Renal cortex interstitium (tissue), 11 donors: ENCODE measurements around the gene CALN1. TPM values are rescaled to one million over a fixed set of nuclear protein-coding genes. Genes with fewer than 3 reads are reported as not detected.
A peak's percentile ranks its signal among the peaks of the same experiment; 100 is the strongest.
"Not testable (repeated sequence)": the region's sequence is repeated elsewhere in the genome, so short reads cannot be mapped to it uniquely, and the experiment has no call there.

Experiments used
- DNase-seq, 11 donors: peaks; one replicate each; pipeline ENCODE4 v3.0.0-alpha.2; 2013; ENCODE audit warnings: low read depth in 9 of 11, low spot score in 4 of 11; ENCODE audit errors: extremely low read depth in 1 of 11
- polyA plus RNA-seq, 3 donors: library from polyadenylated mRNA; unstranded; fragments of 120-200 nt; gene quantifications; one replicate each; pipeline ENCODE4 v1.2.1, GENCODE V29; 2013; ENCODE audit not compliant: insufficient read length in 3 of 3

CALN1 gene
- polyA plus RNA-seq, 3 donors, result 0.47 to 1.3 (median 1.00) TPM

GRCh38 chr7:71753956-71754664 is 658.0 kb downstream of the CALN1 start:
- peak in 5 of 11 donors; percentile 15 to 28 (median 21) for DNase-seq

DNA sequence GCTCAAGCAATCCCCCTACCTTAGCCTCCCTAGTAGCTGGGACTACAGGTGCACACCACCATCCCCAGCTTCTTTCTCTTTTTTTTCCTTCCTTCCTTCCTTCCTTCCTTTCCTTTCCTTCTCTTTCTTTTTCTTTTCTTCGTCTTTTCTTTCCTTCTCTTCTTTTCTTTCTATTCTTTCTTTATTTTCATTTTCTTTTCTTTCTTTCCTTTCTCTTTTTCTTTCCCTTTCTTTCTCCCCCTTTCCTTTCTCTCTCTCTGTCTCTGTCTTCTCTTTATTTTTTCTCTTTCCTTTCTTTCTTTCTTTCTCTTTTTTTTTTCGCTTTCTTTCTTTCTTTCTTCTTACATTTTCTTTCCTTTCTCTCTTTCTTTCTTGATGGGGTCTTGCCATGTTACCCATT is 658.9 kb downstream of the CALN1 start:
- no peak for DNase-seq

DNA sequence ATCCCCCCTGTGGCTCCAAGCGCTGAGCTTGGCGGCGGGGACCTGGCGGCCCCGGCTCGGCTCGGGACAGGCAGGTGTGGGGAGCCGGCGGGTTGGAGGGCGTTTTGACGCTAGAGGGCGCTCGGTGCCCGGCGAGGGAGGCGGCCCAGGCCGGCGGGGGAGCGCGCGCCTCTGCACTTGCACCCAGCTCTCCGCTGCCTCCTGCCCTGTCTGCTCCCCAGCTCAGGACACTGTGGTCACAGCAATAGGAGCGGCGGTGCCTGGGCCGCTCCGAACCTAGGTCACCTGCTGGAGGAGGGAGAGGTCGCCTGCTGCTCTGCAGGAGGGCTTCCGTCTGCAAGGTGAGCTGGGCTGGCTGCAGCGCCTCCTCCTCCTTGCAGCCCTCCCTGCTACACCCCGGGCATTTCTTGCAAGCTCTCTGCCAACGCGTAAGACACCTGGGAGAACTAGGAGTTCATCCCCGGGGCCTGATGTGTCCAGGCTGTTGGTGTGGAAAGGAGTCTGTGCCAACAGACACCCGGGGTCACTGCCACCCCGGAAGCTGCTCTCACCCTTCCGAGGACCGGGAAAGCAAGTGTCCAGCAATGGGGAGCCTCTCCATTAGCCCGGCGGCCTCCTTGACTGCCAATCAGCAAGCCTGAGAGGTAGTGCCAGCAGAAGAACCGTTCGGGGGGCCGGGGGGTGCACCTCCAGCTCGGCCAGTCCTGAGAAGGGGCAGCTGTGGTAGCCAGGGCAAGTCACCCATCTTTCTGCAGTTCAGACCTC is 659.8 kb downstream of the CALN1 start:
- DNase-seq, result peak in 5 of 11 donors; percentile 26 to 49 (median 27)

- no peak for DNase-seq
Observed at GRCh38 chr7:71750290-71750689, 661.8 kb downstream of the CALN1 start.

DNA sequence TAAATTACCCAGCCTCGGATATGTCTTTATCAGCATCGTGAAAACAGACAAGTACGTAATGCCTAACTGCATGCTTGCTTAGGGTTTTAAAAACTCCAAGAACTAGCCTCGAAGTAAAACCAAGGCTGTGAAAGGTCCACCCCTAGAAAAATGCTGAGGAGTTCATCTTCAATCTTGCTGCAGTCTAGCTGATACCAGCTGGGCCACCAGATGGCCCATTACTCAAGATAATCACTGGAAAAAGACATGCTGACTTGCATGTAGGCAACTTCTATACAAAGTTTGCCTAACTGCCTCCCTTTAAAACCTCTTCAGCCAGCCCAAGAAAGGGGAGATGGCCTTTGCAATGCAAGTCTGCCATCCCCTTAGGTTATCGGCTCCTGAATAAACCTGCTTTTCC is 666.1 kb downstream of the CALN1 start:
- DNase-seq, result no peak

DNA sequence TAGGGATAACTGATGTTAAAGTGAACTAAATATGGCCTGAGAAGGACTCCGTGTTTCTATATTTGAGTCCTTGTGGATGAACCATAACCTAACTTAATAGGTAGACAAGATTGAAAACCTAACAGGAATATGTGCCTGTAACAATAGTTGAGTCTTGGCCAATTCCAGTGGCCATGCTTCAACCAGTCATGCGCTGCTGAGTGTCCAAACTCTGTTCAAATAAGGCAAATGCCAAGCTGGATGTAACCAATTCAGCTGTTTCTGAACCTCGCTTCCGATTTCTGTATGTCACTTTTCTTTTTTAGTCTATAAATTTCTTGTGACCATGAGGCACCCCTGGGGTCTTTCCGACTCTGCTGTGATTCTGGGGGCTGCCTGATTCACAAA is 672.0 kb downstream of the CALN1 start:
- DNase-seq, result no peak

- DNase-seq, result no peak
Observed at GRCh38 chr7:71739520-71740173, 672.5 kb downstream of the CALN1 start.

DNA sequence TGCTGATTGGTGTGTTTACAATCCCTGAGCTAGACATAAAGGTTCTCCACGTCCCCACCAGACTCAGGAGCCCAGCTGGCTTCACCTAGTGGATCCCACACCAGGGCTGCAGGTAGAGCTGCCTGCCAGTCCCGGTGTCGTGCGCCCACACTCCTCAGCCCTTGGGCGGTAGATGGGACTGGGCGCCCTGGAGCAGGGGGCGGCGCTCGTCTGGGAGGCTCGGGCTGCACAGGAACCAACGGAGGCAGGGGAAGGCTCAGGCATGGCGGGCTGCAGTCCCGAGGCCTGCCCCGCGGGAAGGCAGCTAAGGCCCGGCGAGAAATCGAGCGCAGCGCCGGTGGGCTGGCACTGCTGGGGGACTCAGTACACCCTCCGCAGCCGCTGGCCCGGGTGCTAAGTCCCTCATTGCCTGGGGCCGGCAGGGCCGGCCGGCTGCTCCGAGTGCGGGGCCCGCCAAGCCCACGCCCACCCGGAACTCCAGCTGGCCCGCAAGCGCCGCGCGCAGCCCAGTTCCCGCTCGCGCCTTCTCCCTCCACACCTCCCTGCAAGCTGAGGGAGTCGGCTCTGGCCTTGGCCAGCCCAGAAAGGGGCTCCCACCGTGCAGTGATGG is 674.1 kb downstream of the CALN1 start:
- DNase-seq, result not testable (repeated sequence)

GRCh38 chr7:71735961-71736556 is 676.1 kb downstream of the CALN1 start:
- peak; percentile 61 to 83 (median 74) for DNase-seq

GRCh38 chr7:71733107-71733870 is 678.8 kb downstream of the CALN1 start:
- peak; percentile 65 to 85 (median 73) for DNase-seq

GRCh38 chr7:71731740-71732139 is 680.4 kb downstream of the CALN1 start:
- DNase-seq, result no peak
